ENCODE measurements around the gene ELAVL2. TPM values are rescaled to one million over a fixed set of nuclear protein-coding genes. Genes with fewer than 3 reads are reported as not detected.
A peak's percentile ranks its signal among the peaks of the same experiment; 100 is the strongest.

ELAVL2 gene
- total RNA-seq, 1 experiment from 2014 or later, result 16.8 TPM

- DNase-seq, result no peak
- H3K18ac ChIP-seq (ENCODE audit: insufficient read length, low read depth, low read length), result no peak overlapping the region
- no peaks in the 10 kb centered on the region for H3K27me3 ChIP-seq (ENCODE audit: insufficient read depth, low read length)
- H3K79me1 ChIP-seq (ENCODE audit: insufficient read depth, low read depth, low read length, poor library complexity, severe bottlenecking), result no peaks in the 10 kb centered on the region
- no peak overlapping the region for H3K23ac ChIP-seq (ENCODE audit: insufficient read length, low read depth, low read length)
- H4K5ac ChIP-seq (ENCODE audit: insufficient read length, low read depth, low read length), result no peak overlapping the region
- Mint-ChIP-seq H3K9me3 (no peaks in the 10 kb centered on the region), H3K4me1 (peaks cover 78 to 79% of the 10 kb centered on the region in 2 experiments), H3K36me3 (ENCODE audit: insufficient read depth in 1 of 3, low read depth in 3 of 3) (peaks cover 4 to 15% (median 13%) of the 10 kb centered on the region in 3 experiments; a peak in 6 of 7 replicates), H3K27ac (peak overlapping the region in 2 of 3 experiments; percentile 61 to 69; a peak in 5 of 7 replicates), H3K27me3 (ENCODE audit: low read depth) (no peaks in the 10 kb centered on the region), H3K4me3 (no peak overlapping the region)
- no peak overlapping the region for H4K8ac ChIP-seq (replicated peaks; ENCODE audit: insufficient read length, low read depth, low read length)
- no peak overlapping the region for H4K91ac ChIP-seq (ENCODE audit: insufficient read length, low read depth, low read length)
- H3K4me1 ChIP-seq (ENCODE audit: insufficient read depth, low read length), result peaks cover 31% of the 10 kb centered on the region
- H3K4ac ChIP-seq (ENCODE audit: low read depth, low read length), result no peak overlapping the region
- no peak overlapping the region for H2BK15ac ChIP-seq (ENCODE audit: low read depth, low read length)
- no peak overlapping the region for H3K9ac ChIP-seq (ENCODE audit: extremely low read depth, insufficient read length, low read length)
- H4K20me1 ChIP-seq (ENCODE audit: control insufficient read depth, insufficient read depth, insufficient read length), result no peaks in the 10 kb centered on the region
- H3K9me3 ChIP-seq (ENCODE audit: control insufficient read depth, low read depth, low read length), result no peaks in the 10 kb centered on the region
- H3K14ac ChIP-seq (ENCODE audit: insufficient read depth, low read length), result no peak overlapping the region
- H3K4me2 ChIP-seq (ENCODE audit: insufficient read depth, insufficient read length, low read length), result no peak overlapping the region
- H2AK5ac ChIP-seq (ENCODE audit: insufficient read length, low read length), result no peak overlapping the region
- H3K23me2 ChIP-seq (ENCODE audit: insufficient read length, low read depth, low read length, poor library complexity, severe bottlenecking), result no peaks in the 10 kb centered on the region
- H3K79me2 ChIP-seq (ENCODE audit: insufficient read depth, low read length), result peaks cover 51% of the 10 kb centered on the region; the same call in 1 of the 2 replicates
- no peak overlapping the region for H2BK5ac ChIP-seq (ENCODE audit: insufficient read length, low read length)
- H3K27ac ChIP-seq (ENCODE audit: insufficient read length, low read depth, low read length), result no peak overlapping the region
- H2BK20ac ChIP-seq (ENCODE audit: low read depth, low read length, poor library complexity, severe bottlenecking), result no peak overlapping the region
- H2BK120ac ChIP-seq (ENCODE audit: low read depth, low read length, poor library complexity, severe bottlenecking), result no peak overlapping the region
- no peak overlapping the region for H3K56ac ChIP-seq (ENCODE audit: insufficient read length, low read depth, low read length)
- no peak overlapping the region for H2BK12ac ChIP-seq (ENCODE audit: insufficient read length, low read depth, low read length)
- no peak overlapping the region for H3T11ph ChIP-seq (ENCODE audit: low read length)
- TF ChIP-seq CTCF (conservative IDR thresholded peaks at IDR 0.05), result no peak
- H2AFZ ChIP-seq (ENCODE audit: low read length), result no peak overlapping the region
Measured at GRCh38 chr9:23771746-23772384, 54.2 kb downstream of the ELAVL2 start.
